Colonic mucosa (tissue), 4 donors: ENCODE results near the gene ITGAD. TPM values are rescaled to one million over a fixed set of nuclear protein-coding genes. Genes with fewer than 3 reads are reported as not detected.
A peak's percentile ranks its signal among the peaks of the same experiment; 100 is the strongest.

Experiments
- DNase-seq: peaks from one replicate; pipeline ENCODE4 v3.0.0-alpha.2; 2020
- H3K27ac ChIP-seq: fragments of 200-600 bp; one replicate; pipeline ENCODE4 v1.8.0; 2021
- H3K27me3 ChIP-seq: fragments of 200-600 bp; one replicate; pipeline ENCODE4 v1.8.0; 2021
- H3K36me3 ChIP-seq: fragments of 200-600 bp; one replicate; pipeline ENCODE4 v1.8.0; 2021
- H3K4me1 ChIP-seq: fragments of 200-600 bp; one replicate; pipeline ENCODE4 v1.8.0; 2021; ENCODE audit warnings: mild to moderate bottlenecking
- H3K4me3 ChIP-seq: fragments of 200-600 bp; one replicate; pipeline ENCODE4 v1.8.0; 2021
- H3K9ac ChIP-seq, 2 donors: one replicate each; pipeline ENCODE4 v1.7.0; 2013; ENCODE audit warnings: control low read depth in 2 of 2, low read depth in 2 of 2, low read length in 2 of 2
- H3K9me3 ChIP-seq: fragments of 200-600 bp; one replicate; pipeline ENCODE4 v1.8.0; 2021
- intact Hi-C: fragments of 100-400 bp; cut with DNase I; formaldehyde crosslinking; loops from one replicate; pipeline ENCODE4 v1.14.1; 2022
- total RNA-seq, 2 donors: library from RNA; stranded (reverse); fragmentation: NEBNext Ultra II Directional in 1 of 2; extraction: Animal tissue kit (Norgen Biotek cat#: 25700) in 1 of 2; gene quantifications; one replicate each; pipeline ENCODE4 v1.2.1, GENCODE V29; 2021
- TF ChIP-seq, protein P1 (sequence below): fragments of 200-600 bp; IDR thresholded peaks from one replicate; pipeline ENCODE4 v1.8.0; 2022; ENCODE audit warnings: antibody characterized with exemption, mild to moderate bottlenecking
- donor health status: healthy.
- donor health status: DM: no; HTN: no; CAD: no.
- donor health status: DM: no; HTN: no; CAD: no.

Gene ITGAD
- total RNA-seq, 2 donors from 2014 or later: 0.05 TPM; not detected in 1

- DNase-seq: no peak
- H3K4me1 ChIP-seq: no peaks in the 10 kb centered on the region
- H3K9ac ChIP-seq: no peak overlapping the region
- H3K4me3 ChIP-seq: no peak overlapping the region
- H3K27ac ChIP-seq: no peak overlapping the region
- intact Hi-C loops: no loop called here
- H3K36me3 ChIP-seq: no peaks in the 10 kb centered on the region
- H3K9me3 ChIP-seq: no peaks in the 10 kb centered on the region
- TF ChIP-seq, protein P1, sequence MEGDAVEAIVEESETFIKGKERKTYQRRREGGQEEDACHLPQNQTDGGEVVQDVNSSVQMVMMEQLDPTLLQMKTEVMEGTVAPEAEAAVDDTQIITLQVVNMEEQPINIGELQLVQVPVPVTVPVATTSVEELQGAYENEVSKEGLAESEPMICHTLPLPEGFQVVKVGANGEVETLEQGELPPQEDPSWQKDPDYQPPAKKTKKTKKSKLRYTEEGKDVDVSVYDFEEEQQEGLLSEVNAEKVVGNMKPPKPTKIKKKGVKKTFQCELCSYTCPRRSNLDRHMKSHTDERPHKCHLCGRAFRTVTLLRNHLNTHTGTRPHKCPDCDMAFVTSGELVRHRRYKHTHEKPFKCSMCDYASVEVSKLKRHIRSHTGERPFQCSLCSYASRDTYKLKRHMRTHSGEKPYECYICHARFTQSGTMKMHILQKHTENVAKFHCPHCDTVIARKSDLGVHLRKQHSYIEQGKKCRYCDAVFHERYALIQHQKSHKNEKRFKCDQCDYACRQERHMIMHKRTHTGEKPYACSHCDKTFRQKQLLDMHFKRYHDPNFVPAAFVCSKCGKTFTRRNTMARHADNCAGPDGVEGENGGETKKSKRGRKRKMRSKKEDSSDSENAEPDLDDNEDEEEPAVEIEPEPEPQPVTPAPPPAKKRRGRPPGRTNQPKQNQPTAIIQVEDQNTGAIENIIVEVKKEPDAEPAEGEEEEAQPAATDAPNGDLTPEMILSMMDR: no peak
- no peaks in the 10 kb centered on the region for H3K27me3 ChIP-seq
Observed at GRCh38 chr16:31466381-31466841, 73.3 kb downstream of the ITGAD start.

DNA sequence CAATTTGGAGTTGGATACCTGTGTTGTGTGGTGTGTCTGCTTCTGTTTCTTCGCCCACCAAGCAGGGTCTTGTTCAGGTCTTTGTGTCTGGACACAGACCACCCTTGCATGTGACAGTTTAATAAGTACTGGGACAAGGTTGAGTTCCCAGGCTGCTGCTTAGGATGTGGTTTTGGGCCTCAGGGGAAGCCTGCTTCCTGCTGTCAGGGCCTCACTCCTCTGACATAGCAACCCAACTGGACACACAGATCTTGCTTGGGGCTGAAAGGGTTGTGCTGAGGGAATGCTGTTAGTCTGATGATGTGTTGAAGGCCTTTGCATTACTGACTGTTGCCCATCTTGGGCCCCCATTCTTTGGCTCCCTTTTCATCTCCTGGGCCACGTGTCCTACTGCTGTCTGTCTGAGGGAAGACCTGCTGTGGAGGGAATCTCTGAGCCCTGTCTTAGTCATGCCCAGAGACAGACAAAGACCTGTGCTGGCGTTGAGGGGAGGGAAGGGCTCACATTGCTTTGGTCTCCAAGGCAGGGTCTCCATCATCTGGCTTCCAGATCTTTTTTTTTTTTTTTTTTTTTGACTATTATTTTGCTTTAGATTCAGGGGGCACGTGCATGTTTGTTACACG lies 74.1 kb downstream of the ITGAD start:
- H3K9me3 ChIP-seq: no peaks in the 10 kb centered on the region
- H3K27ac ChIP-seq: no peak overlapping the region
- no peak for DNase-seq
- no peaks in the 10 kb centered on the region for H3K4me1 ChIP-seq
- H3K36me3 ChIP-seq: no peaks in the 10 kb centered on the region
- no peak overlapping the region for H3K9ac ChIP-seq
- intact Hi-C loops: no loop called here
- no peak overlapping the region for H3K4me3 ChIP-seq
- H3K27me3 ChIP-seq: no peaks in the 10 kb centered on the region
- TF ChIP-seq, protein P1: no peak

GRCh38 chr16:31467858-31468257 lies 74.7 kb downstream of the ITGAD start:
- intact Hi-C loops: no loop called here

DNA sequence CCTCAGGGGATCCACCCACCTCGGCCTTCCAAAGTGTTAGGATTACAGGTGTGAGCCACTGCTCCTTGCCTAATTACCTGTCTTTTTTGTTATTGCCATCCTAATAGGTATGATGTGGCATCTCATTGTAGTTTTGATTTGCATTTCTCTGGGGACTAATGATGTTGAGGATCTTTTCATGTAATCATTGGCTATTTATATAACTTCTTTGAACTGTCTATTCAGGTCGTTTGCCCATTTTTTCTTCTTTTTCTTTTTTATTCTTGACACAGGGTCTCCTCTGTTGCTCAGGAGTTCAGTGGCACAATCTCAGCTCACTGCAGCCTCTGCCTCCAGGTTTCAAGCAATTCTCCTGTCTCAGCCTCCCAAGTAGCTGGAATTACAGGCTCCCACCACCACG lies 77.5 kb downstream of the ITGAD start:
- Histone ChIP-seq H3K36me3 (no peaks in the 10 kb centered on the region), H3K9ac (no peak overlapping the region), H3K27me3 (no peaks in the 10 kb centered on the region), H3K4me3 (no peak overlapping the region), H3K4me1 (peaks cover under 1% of the 10 kb centered on the region), H3K9me3 (no peaks in the 10 kb centered on the region), H3K27ac (peak overlapping the region; percentile 85)
- no peak for DNase-seq
- intact Hi-C loops: no loop called here
- TF ChIP-seq, protein P1: no peak

More at GRCh38 chr16:31467858-31468257, 74.7 kb downstream of the ITGAD start:
- H3K27ac ChIP-seq: no peak overlapping the region
- no peak overlapping the region for H3K9ac ChIP-seq
- no peaks in the 10 kb centered on the region for H3K9me3 ChIP-seq
- TF ChIP-seq, protein P1: no peak
- no peak for DNase-seq
- H3K4me1 ChIP-seq: no peaks in the 10 kb centered on the region
- no peaks in the 10 kb centered on the region for H3K27me3 ChIP-seq
- no peak overlapping the region for H3K4me3 ChIP-seq
- H3K36me3 ChIP-seq: no peaks in the 10 kb centered on the region

DNA sequence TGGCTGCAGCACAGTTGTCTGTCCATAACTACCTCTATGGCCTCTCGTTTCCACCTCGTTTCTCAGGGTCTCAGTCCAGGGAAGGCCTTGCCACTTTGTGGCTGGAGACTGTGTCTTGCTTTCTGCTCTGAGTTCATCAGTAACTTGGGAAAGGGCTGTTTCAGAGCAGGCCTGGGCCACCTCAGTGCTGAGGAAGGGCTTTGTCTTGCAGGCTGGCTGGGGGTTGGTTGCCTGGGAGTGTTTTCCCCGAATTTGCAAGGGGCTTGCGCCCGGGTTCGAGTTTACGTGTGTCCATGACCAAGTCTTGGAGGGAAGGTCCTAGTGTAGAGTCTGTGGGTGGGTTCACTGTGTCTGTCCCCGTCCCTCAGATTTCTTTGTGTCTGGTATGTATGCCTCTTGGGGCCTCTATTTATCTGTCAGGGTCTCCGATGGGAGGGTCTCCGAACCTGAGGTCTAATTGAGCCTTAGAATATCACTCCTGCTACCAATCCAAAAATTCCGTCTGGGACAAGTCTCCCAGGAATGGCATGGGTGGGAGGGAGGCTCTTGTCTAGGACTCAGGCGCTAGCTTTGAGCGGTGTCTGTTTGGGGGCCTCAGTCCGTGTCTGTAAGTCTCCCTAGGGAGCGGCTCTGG lies 78.2 kb downstream of the ITGAD start:
- Histone ChIP-seq H3K27me3 (no peaks in the 10 kb centered on the region), H3K36me3 (no peaks in the 10 kb centered on the region), H3K4me1 (peaks cover 4% of the 10 kb centered on the region), H3K9me3 (no peaks in the 10 kb centered on the region), H3K9ac (peak overlapping the region; percentile 51 to 54), H3K4me3 (peak overlapping the region; percentile 37), H3K27ac (peak overlapping the region; percentile 85)
- DNase-seq: no peak
- TF ChIP-seq, protein P1: no peak
- intact Hi-C loops: no loop called here
